DND-41 (cell line): ENCODE results near the gene CYP39A1.

Experiments used
- ATAC-seq: fragments of 200-7000 bp; cut with Tn5 transposase; 3 replicates; pipeline ENCODE4 v1.9.1; 2021; ENCODE audit warnings: low read depth; ENCODE audit not compliant: insufficient read depth
- DNase-seq: peaks from one replicate; pipeline ENCODE4 v3.0.0-alpha.2; 2020
- H2AFZ ChIP-seq: 2 replicates; pipeline ENCODE4 v1.6.0; 2012; ENCODE audit warnings: low read depth, low read length
- H3K27ac ChIP-seq: 2 replicates; pipeline ENCODE4 v1.5.1; 2012; ENCODE audit warnings: low read length, inconsistent platforms
- H3K27me3 ChIP-seq: fragments of 200-600 bp; sonication (generic); 2 replicates; pipeline ENCODE4 v1.6.0; 2012; ENCODE audit warnings: low read length, mild to moderate bottlenecking, inconsistent platforms; ENCODE audit not compliant: insufficient read depth, poor library complexity
- H3K36me3 ChIP-seq: 2 replicates; pipeline ENCODE4 v1.5.1; 2012; ENCODE audit warnings: low read length, inconsistent platforms; ENCODE audit not compliant: insufficient read depth
- H3K4me1 ChIP-seq: 2 replicates; pipeline ENCODE4 v1.5.1; 2012; ENCODE audit warnings: mild to moderate bottlenecking, low read length; ENCODE audit not compliant: insufficient read depth
- H3K4me2 ChIP-seq: 2 replicates; pipeline ENCODE4 v1.6.0; 2012; ENCODE audit warnings: mild to moderate bottlenecking, moderate library complexity, low read length, inconsistent platforms; ENCODE audit not compliant: insufficient read depth
- H3K4me3 ChIP-seq, 2 experiments: fragments of 200-600 bp in 1 of 2; shearing (Covaris generic) in 1 of 2; 2 replicates each; pipeline ENCODE4 v1.5.1; 2012 to 2016; ENCODE audit warnings: inconsistent platforms in 2 of 2, low read length in 2 of 2, mild to moderate bottlenecking in 2 of 2, low read depth in 1 of 2, moderate library complexity in 1 of 2
- H3K79me2 ChIP-seq: 2 replicates; pipeline ENCODE4 v1.6.0; 2012; ENCODE audit warnings: low read length, inconsistent platforms; ENCODE audit not compliant: insufficient read depth
- H3K9ac ChIP-seq: 2 replicates; pipeline ENCODE4 v1.6.0; 2012; ENCODE audit warnings: low read depth, mild to moderate bottlenecking, inconsistent platforms, low read length, moderate library complexity
- H3K9me3 ChIP-seq: 2 replicates; pipeline ENCODE4 v1.5.1; 2012; ENCODE audit warnings: low read length, moderate library complexity, mild to moderate bottlenecking, inconsistent platforms; ENCODE audit not compliant: insufficient read depth, severe bottlenecking
- H4K20me1 ChIP-seq: 2 replicates; pipeline ENCODE4 v1.6.0; 2012; ENCODE audit warnings: low read length; ENCODE audit not compliant: insufficient read depth
- CTCF ChIP-seq: IDR thresholded peaks from 2 replicates; pipeline ENCODE4 v1.5.1; 2012; ENCODE audit warnings: borderline replicate concordance, low read length, moderate library complexity, mild to moderate bottlenecking; ENCODE audit not compliant: poor library complexity, severe bottlenecking; ENCODE audit errors: extremely low read depth
- EZH2 ChIP-seq: IDR thresholded peaks from 3 replicates; pipeline ENCODE4 v1.6.1; 2012; ENCODE audit warnings: borderline replicate concordance, low read depth, mild to moderate bottlenecking, moderate library complexity, low read length, inconsistent platforms; ENCODE audit not compliant: severe bottlenecking

Gene CYP39A1

GRCh38 chr6:46653439-46654195, 999 bp upstream of the CYP39A1 start:
- no peak overlapping the region for H3K9ac ChIP-seq

GRCh38 chr6:46652232-46652602, 401 bp downstream of the CYP39A1 start:
- Histone ChIP-seq H3K4me2 (no peak overlapping the region), H3K36me3 (no peaks in the 10 kb centered on the region), H3K9me3 (no peaks in the 10 kb centered on the region), H4K20me1 (no peaks in the 10 kb centered on the region), H2AFZ (no peak overlapping the region), H3K4me3 (no peak overlapping the region), H3K79me2 (no peaks in the 10 kb centered on the region), H3K4me1 (no peaks in the 10 kb centered on the region), H3K27me3 (no peaks in the 10 kb centered on the region), H3K9ac (no peak overlapping the region), H3K27ac (no peak overlapping the region)
- no peak for DNase-seq
- ATAC-seq = no peak
- TF ChIP-seq EZH2 = no peak

More at GRCh38 chr6:46653439-46654195, 999 bp upstream of the CYP39A1 start:
- Histone ChIP-seq H3K79me2 (no peaks in the 10 kb centered on the region), H3K27ac (no peak overlapping the region), H3K4me1 (no peaks in the 10 kb centered on the region), H3K36me3 (no peaks in the 10 kb centered on the region), H2AFZ (no peak overlapping the region), H3K9me3 (no peaks in the 10 kb centered on the region), H4K20me1 (no peaks in the 10 kb centered on the region), H3K27me3 (no peaks in the 10 kb centered on the region), H3K4me2 (no peak overlapping the region), H3K4me3 (no peak overlapping the region)
- DNase-seq (no peak), ATAC-seq (no peak)
- TF ChIP-seq EZH2 (no peak), CTCF (no peak)

- ATAC-seq (no peak), DNase-seq (no peak)
- H2AFZ ChIP-seq = no peak overlapping the region
- H3K27me3 ChIP-seq = no peaks in the 10 kb centered on the region
- H3K4me2 ChIP-seq = no peak overlapping the region
- H3K27ac ChIP-seq = no peak overlapping the region
- no peaks in the 10 kb centered on the region for H4K20me1 ChIP-seq
- no peaks in the 10 kb centered on the region for H3K9me3 ChIP-seq
- no peak overlapping the region for H3K9ac ChIP-seq
- no peaks in the 10 kb centered on the region for H3K36me3 ChIP-seq
- H3K79me2 ChIP-seq = no peaks in the 10 kb centered on the region
- TF ChIP-seq EZH2 (no peak), CTCF (no peak)
- H3K4me1 ChIP-seq = no peaks in the 10 kb centered on the region
- no peak overlapping the region for H3K4me3 ChIP-seq
Observed at GRCh38 chr6:46651816-46652215, 802 bp downstream of the CYP39A1 start.

GRCh38 chr6:46651006-46651405, 1.6 kb downstream of the CYP39A1 start:
- TF ChIP-seq CTCF (no peak), EZH2 (no peak)
- no peak overlapping the region for H3K9ac ChIP-seq
- H4K20me1 ChIP-seq = no peaks in the 10 kb centered on the region
- no peak for ATAC-seq
- no peak overlapping the region for H3K27ac ChIP-seq
- no peaks in the 10 kb centered on the region for H3K27me3 ChIP-seq
- no peak overlapping the region for H3K4me2 ChIP-seq
- H3K79me2 ChIP-seq = no peaks in the 10 kb centered on the region
- H3K36me3 ChIP-seq = no peaks in the 10 kb centered on the region
- H2AFZ ChIP-seq = no peak overlapping the region
- no peaks in the 10 kb centered on the region for H3K4me1 ChIP-seq
- no peaks in the 10 kb centered on the region for H3K9me3 ChIP-seq
- DNase-seq = no peak
- H3K4me3 ChIP-seq = no peak overlapping the region
